CD4-positive, alpha-beta memory T cell (primary cell): Measurements from ENCODE around the gene NXPH3. TPM values are rescaled to one million over a fixed set of nuclear protein-coding genes. Genes with fewer than 3 reads are reported as not detected.

Source experiments
- CTCF ChIA-PET: fragments of 350-600 bp; sonication (Branson Sonifier 250); formaldehyde crosslinking; loops from one replicate; lab custom pipeline; 2021; ENCODE audit warnings: inconsistent platforms; ENCODE audit not compliant: partially characterized antibody; lab: Charles Lee
- POLR2A ChIA-PET: fragments of 350-600 bp; sonication (Branson Sonifier 250); formaldehyde crosslinking; loops from one replicate; lab custom pipeline; 2021; ENCODE audit not compliant: partially characterized antibody; lab: Charles Lee
- DNase-seq, 5 donors: peaks; one replicate each; pipeline versions ENCODE4 v3.0.0 to v3.0.0-alpha.2; 2020 to 2022; ENCODE audit warnings: mixed read lengths in 1 of 5
- H3K27ac ChIP-seq: one replicate; pipeline ENCODE4 v1.7.0; 2013; ENCODE audit warnings: low read depth, low read length
- H3K27me3 ChIP-seq: 2 replicates; pipeline ENCODE4 v1.7.0; 2013; ENCODE audit warnings: mild to moderate bottlenecking, low read length, moderate library complexity; ENCODE audit not compliant: insufficient read depth
- H3K36me3 ChIP-seq: 2 replicates; pipeline ENCODE4 v1.7.0; 2013; ENCODE audit warnings: mild to moderate bottlenecking, low read length, moderate library complexity; ENCODE audit not compliant: insufficient read depth
- H3K4me1 ChIP-seq: 2 replicates; pipeline ENCODE4 v1.7.0; 2013; ENCODE audit warnings: mild to moderate bottlenecking, low read length, moderate library complexity; ENCODE audit not compliant: insufficient read depth
- H3K4me3 ChIP-seq, 2 donors: one replicate each; pipeline ENCODE4 v1.7.0; 2013; ENCODE audit warnings: low read length in 2 of 2, mild to moderate bottlenecking in 1 of 2
- H3K9me3 ChIP-seq, 2 donors: one replicate each; pipeline ENCODE4 v1.7.0; 2013; ENCODE audit warnings: low read length in 2 of 2, control low read depth in 1 of 2; ENCODE audit not compliant: control insufficient read depth in 1 of 2
- H3K27ac Mint-ChIP-seq, 7 donors: one replicate each; pipeline ENCODE4 v1.8.0; 2020 to 2021; ENCODE audit warnings: mixed read lengths in 7 of 7, mild to moderate bottlenecking in 6 of 7, inconsistent platforms in 3 of 7, moderate library complexity in 3 of 7
- H3K27me3 Mint-ChIP-seq, 2 donors: one replicate each; pipeline ENCODE4 v1.8.0; 2020 to 2021; ENCODE audit warnings: mixed read lengths in 2 of 2
- H3K36me3 Mint-ChIP-seq, 2 donors: one replicate each; pipeline ENCODE4 v1.8.0; 2020 to 2021; ENCODE audit warnings: mixed read lengths in 2 of 2, inconsistent platforms in 1 of 2, mild to moderate bottlenecking in 1 of 2
- H3K4me1 Mint-ChIP-seq, 4 donors: one replicate each; pipeline ENCODE4 v1.8.0; 2020 to 2021; ENCODE audit warnings: mixed read lengths in 4 of 4, mild to moderate bottlenecking in 1 of 4
- H3K4me3 Mint-ChIP-seq, 8 donors: one replicate each; pipeline ENCODE4 v1.8.0; 2020 to 2021; ENCODE audit warnings: mixed read lengths in 8 of 8, mild to moderate bottlenecking in 7 of 8, moderate library complexity in 6 of 8, inconsistent platforms in 3 of 8
- H3K9me3 Mint-ChIP-seq, 8 donors: one replicate each; pipeline ENCODE4 v1.8.0; 2020 to 2021; ENCODE audit warnings: mixed read lengths in 8 of 8, mild to moderate bottlenecking in 5 of 8, inconsistent platforms in 3 of 8, moderate library complexity in 1 of 8
- intact Hi-C: fragments of 100-400 bp; cut with micrococcal nuclease; formaldehyde crosslinking; loops from one replicate; pipeline ENCODE4 v1.15.1; 2023
- polyA plus RNA-seq, 2 donors: library from polyadenylated mRNA; unstranded; fragments of 300-500 nt; fragmentation: Illumina TruSeq; gene quantifications; one replicate each; pipeline ENCODE4 v1.2.3, GENCODE V29; 2021
- total RNA-seq, 2 experiments: library from RNA; stranded (reverse); gene quantifications; one replicate each; pipeline ENCODE4 v1.2.3, GENCODE V29; 2021

Gene NXPH3
- total and polyA plus RNA-seq, 4 experiments from 2014 or later, result not detected

DNA sequence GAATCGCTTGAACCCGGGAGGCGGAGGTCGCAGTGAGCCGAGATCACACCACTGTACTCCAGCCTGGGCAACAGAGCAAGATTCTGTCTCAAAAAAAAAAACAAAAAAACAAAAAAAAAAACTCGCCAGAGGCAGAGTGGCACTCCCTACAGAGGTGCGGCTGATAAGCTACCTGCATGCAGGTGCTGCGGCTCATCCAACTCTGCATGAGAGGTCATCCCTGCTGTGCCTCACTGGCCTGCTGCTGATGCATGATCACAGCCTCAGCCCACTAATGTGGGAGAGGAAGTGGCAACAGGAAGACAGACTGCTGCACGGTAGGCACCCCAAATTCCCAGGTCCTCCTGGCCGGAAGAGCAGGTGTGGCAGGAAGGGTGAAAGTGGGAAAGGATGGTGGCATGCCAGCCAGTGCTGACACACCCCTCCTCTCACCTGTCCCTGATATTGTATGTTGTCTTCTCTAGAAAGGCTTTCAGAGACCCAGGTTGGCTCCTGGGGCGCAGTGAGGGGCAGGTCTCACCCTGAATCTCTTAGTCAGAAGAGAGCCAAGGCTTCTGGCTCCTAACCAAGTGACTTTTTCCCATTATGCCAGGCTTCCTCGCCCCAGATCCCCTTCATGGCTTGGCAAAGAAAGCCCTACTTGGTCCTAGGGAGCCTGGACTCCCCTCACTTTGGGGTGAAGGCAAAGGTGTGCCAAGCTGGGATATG, 11.8 kb downstream of the NXPH3 start:
- no peaks in the 10 kb centered on the region for H3K36me3 ChIP-seq
- Mint-ChIP-seq H3K9me3 (no peaks in the 10 kb centered on the region), H3K4me3 (no peak overlapping the region), H3K27ac (peak overlapping the region in 3 of 7 donors; percentile 12 to 55 (median 28)), H3K4me1 (peaks cover 0 to 12% (median 6%) of the 10 kb centered on the region in 4 donors), H3K36me3 (peaks cover 8 to 9% of the 10 kb centered on the region in 2 donors), H3K27me3 (no peaks in the 10 kb centered on the region)
- no peaks in the 10 kb centered on the region for H3K9me3 ChIP-seq
- DNase-seq, result no peak
- H3K4me3 ChIP-seq, result no peak overlapping the region
- H3K27me3 ChIP-seq, result no peaks in the 10 kb centered on the region
- intact Hi-C loops, result no loop called here
- H3K4me1 ChIP-seq, result no peaks in the 10 kb centered on the region
- ChIA-PET CTCF (interaction anchor here (0.7 kb wide), 1 partner anchor 158 kb away, joined by 3 read pairs; no protein-coding TSS in a partner anchor), POLR2A (interaction anchor here (1.1 kb wide), 1 partner anchor 10 kb away, joined by 3 read pairs; no protein-coding TSS in a partner anchor)
- no peak overlapping the region for H3K27ac ChIP-seq

DNA sequence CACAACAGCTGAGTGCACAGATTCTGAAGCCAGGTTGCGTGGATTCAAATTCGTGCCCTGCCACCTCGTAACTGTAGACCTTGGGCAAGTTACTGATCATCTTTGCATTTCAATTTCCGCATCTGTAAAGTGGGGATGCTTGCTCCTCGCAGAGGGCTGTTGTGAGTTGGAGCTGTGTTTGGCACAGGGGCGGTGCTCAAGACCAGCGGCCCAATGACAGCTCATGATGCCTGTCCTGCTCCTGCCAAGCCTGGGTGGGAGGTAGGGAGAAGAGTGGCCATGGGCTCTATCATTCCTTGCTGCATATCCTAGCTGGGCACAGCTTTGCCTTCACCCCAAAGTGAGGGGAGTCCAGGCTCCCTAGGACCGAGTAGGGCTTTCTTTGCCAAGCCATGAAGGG, 12.6 kb downstream of the NXPH3 start:
- Mint-ChIP-seq H3K9me3 (no peaks in the 10 kb centered on the region), H3K4me1 (peaks cover 0 to 12% (median 6%) of the 10 kb centered on the region in 4 donors), H3K36me3 (peaks cover 12 to 13% of the 10 kb centered on the region in 2 donors), H3K27me3 (no peaks in the 10 kb centered on the region), H3K4me3 (no peak overlapping the region), H3K27ac (peak overlapping the region in 2 of 7 donors; percentile 77)
- Histone ChIP-seq H3K9me3 (no peaks in the 10 kb centered on the region), H3K4me1 (no peaks in the 10 kb centered on the region), H3K4me3 (no peak overlapping the region), H3K27ac (no peak overlapping the region), H3K27me3 (no peaks in the 10 kb centered on the region), H3K36me3 (no peaks in the 10 kb centered on the region)
- intact Hi-C loops, result no loop called here
- ChIA-PET POLR2A (interaction anchor here (1.1 kb wide), 1 partner anchor 9 kb away, joined by 3 read pairs; no protein-coding TSS in a partner anchor), CTCF (no interaction called here)
- DNase-seq, result no peak

GRCh38 chr17:49588726-49589576, 13.3 kb downstream of the NXPH3 start:
- POLR2A ChIA-PET, result interaction anchor here (1.1 kb wide), 1 partner anchor 9 kb away, joined by 3 read pairs; no protein-coding TSS in a partner anchor
- Mint-ChIP-seq H3K4me1 (peaks cover 0 to 12% (median 6%) of the 10 kb centered on the region in 4 donors), H3K27ac (peak overlapping the region in 3 of 7 donors; percentile 9 to 77 (median 19)), H3K27me3 (no peaks in the 10 kb centered on the region), H3K36me3 (peaks cover 10 to 12% of the 10 kb centered on the region in 2 donors), H3K4me3 (no peak overlapping the region), H3K9me3 (no peaks in the 10 kb centered on the region)
- Histone ChIP-seq H3K9me3 (no peaks in the 10 kb centered on the region), H3K27ac (no peak overlapping the region), H3K4me1 (no peaks in the 10 kb centered on the region), H3K27me3 (no peaks in the 10 kb centered on the region), H3K36me3 (no peaks in the 10 kb centered on the region), H3K4me3 (no peak overlapping the region)
- DNase-seq, result no peak
- CTCF ChIA-PET, result no interaction called here
- intact Hi-C loops, result no loop called here

GRCh38 chr17:49589577-49589927, 13.9 kb downstream of the NXPH3 start:
- H3K4me1 ChIP-seq, result no peaks in the 10 kb centered on the region
- no peaks in the 10 kb centered on the region for H3K9me3 ChIP-seq
- H3K27me3 ChIP-seq, result no peaks in the 10 kb centered on the region
- H3K27me3 Mint-ChIP-seq, result no peaks in the 10 kb centered on the region
- intact Hi-C loops, result no loop called here
- H3K4me1 Mint-ChIP-seq, result peaks cover 0 to 12% (median 6%) of the 10 kb centered on the region in 4 donors
- H3K27ac Mint-ChIP-seq, result no peak overlapping the region
- no peaks in the 10 kb centered on the region for H3K9me3 Mint-ChIP-seq
- H3K36me3 Mint-ChIP-seq, result peaks cover 13% of the 10 kb centered on the region in 2 donors
- no peak overlapping the region for H3K27ac ChIP-seq
- ChIA-PET POLR2A (no interaction called here), CTCF (no interaction called here)
- H3K4me3 ChIP-seq, result no peak overlapping the region
- H3K4me3 Mint-ChIP-seq, result no peak overlapping the region
- DNase-seq, result no peak
- H3K36me3 ChIP-seq, result no peaks in the 10 kb centered on the region

GRCh38 chr17:49590874-49591273, 15.2 kb downstream of the NXPH3 start:
- H3K27me3 ChIP-seq, result no peaks in the 10 kb centered on the region
- Mint-ChIP-seq H3K36me3 (peaks cover 13 to 18% of the 10 kb centered on the region in 2 donors), H3K27ac (peak overlapping the region in 3 of 7 donors; percentile 14 to 74 (median 43)), H3K4me3 (no peak overlapping the region), H3K9me3 (no peaks in the 10 kb centered on the region), H3K27me3 (no peaks in the 10 kb centered on the region), H3K4me1 (peaks cover 0 to 12% (median 6%) of the 10 kb centered on the region in 4 donors)
- intact Hi-C loops, result loop anchor here (10.0 kb wide), 1 partner anchor 54 kb away; no protein-coding TSS in a partner anchor
- no peak overlapping the region for H3K27ac ChIP-seq
- H3K9me3 ChIP-seq, result no peaks in the 10 kb centered on the region
- POLR2A ChIA-PET, result no interaction called here
- no peaks in the 10 kb centered on the region for H3K4me1 ChIP-seq
- CTCF ChIA-PET, result interaction anchor here (0.6 kb wide), 1 partner anchor 103 kb away, joined by 3 read pairs; no protein-coding TSS in a partner anchor
- no peak for DNase-seq
- H3K36me3 ChIP-seq, result no peaks in the 10 kb centered on the region
- H3K4me3 ChIP-seq, result no peak overlapping the region

DNA sequence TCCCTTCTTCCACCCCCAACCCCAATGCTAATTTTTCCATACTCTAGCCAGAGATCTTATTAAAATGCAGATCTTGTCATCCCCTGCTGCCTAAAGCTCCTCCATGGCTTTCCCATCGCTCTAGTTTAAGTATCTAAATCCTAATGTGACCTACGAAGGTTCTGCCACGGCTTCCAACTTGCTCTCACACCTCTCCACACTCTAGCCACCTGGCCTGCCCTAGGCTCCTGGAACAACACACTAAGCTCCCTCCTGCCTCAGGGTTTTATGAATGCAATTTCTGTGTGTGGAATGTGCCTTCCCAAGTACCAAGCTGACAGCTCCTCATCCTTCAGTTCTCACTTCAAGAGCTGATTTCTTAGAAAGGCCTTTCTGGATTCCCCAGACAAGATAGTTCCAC, 16.6 kb downstream of the NXPH3 start:
- intact Hi-C loops, result loop anchor here (10.0 kb wide), 1 partner anchor 53 kb away; no protein-coding TSS in a partner anchor
- no peak overlapping the region for H3K4me3 ChIP-seq
- peaks cover 21 to 31% of the 10 kb centered on the region in 2 donors for H3K36me3 Mint-ChIP-seq

More for the DNA sequence above, 16.6 kb downstream of the NXPH3 start:
- CTCF ChIA-PET, result interaction anchor here (1.4 kb wide), 1 partner anchor 35 kb away, joined by 4 read pairs; no protein-coding TSS in a partner anchor
- Histone ChIP-seq H3K4me1 (no peaks in the 10 kb centered on the region), H3K27me3 (no peaks in the 10 kb centered on the region), H3K9me3 (no peaks in the 10 kb centered on the region), H3K27ac (no peak overlapping the region), H3K36me3 (peaks cover 7% of the 10 kb centered on the region)
- Mint-ChIP-seq H3K4me1 (peaks cover 2 to 12% (median 10%) of the 10 kb centered on the region in 4 donors), H3K4me3 (no peak overlapping the region), H3K27ac (peak overlapping the region in 1 of 7 donors; percentile 24), H3K27me3 (no peaks in the 10 kb centered on the region), H3K9me3 (no peaks in the 10 kb centered on the region)
- POLR2A ChIA-PET, result no interaction called here
- no peak for DNase-seq
